ENCODE measurements around the gene PLXNA1. TPM values are rescaled to one million over a fixed set of nuclear protein-coding genes. Genes with fewer than 3 reads are reported as not detected.

Gene PLXNA1
- total and polyA plus RNA-seq, 5 donors from 2014 or later = 0.25 to 12.6 (median 0.36) TPM

- Histone ChIP-seq H3K9me3 (ENCODE audit: control insufficient read depth in 2 of 2, low read length in 2 of 2) (no peaks in the 10 kb centered on the region), H3K27ac (ENCODE audit: insufficient read depth, low read length, poor library complexity, severe bottlenecking) (no peak overlapping the region), H3K4me3 (ENCODE audit: low read depth, low read length) (no peak overlapping the region), H3K36me3 (ENCODE audit: control insufficient read depth, insufficient read depth, low read length) (no peaks in the 10 kb centered on the region), H3K4me1 (ENCODE audit: control insufficient read depth, insufficient read depth, low read length, poor library complexity, severe bottlenecking) (no peaks in the 10 kb centered on the region), H3K27me3 (ENCODE audit: control insufficient read depth, insufficient read depth, low read length) (no peaks in the 10 kb centered on the region)
- Mint-ChIP-seq H3K27ac (no peak overlapping the region), H3K4me3 (no peak overlapping the region), H3K9me3 (no peaks in the 10 kb centered on the region), H3K27me3 (no peaks in the 10 kb centered on the region), H3K36me3 (peaks cover 19% of the 10 kb centered on the region), H3K4me1 (no peaks in the 10 kb centered on the region)
- ATAC-seq (ENCODE audit: low read depth in 2 of 2) = no peak
- DNase-seq = no peak
Measured at GRCh38 chr3:127016043-127016343, 33.1 kb downstream of the PLXNA1 start.

GRCh38 chr3:127016461-127016860 is 33.5 kb downstream of the PLXNA1 start:
- ATAC-seq (ENCODE audit: low read depth in 2 of 2) = no peak
- H3K36me3 Mint-ChIP-seq = peaks cover 23% of the 10 kb centered on the region

GRCh38 chr3:127017229-127017628 is 34.3 kb downstream of the PLXNA1 start:
- H3K9me3 Mint-ChIP-seq = no peaks in the 10 kb centered on the region
- H3K4me3 Mint-ChIP-seq = no peak overlapping the region
- Histone ChIP-seq H3K4me3 (ENCODE audit: low read depth, low read length) (no peak overlapping the region), H3K9me3 (ENCODE audit: control insufficient read depth in 2 of 2, low read length in 2 of 2) (no peaks in the 10 kb centered on the region), H3K4me1 (ENCODE audit: control insufficient read depth, insufficient read depth, low read length, poor library complexity, severe bottlenecking) (no peaks in the 10 kb centered on the region), H3K36me3 (ENCODE audit: control insufficient read depth, insufficient read depth, low read length) (peaks cover 4% of the 10 kb centered on the region), H3K27me3 (ENCODE audit: control insufficient read depth, insufficient read depth, low read length) (no peaks in the 10 kb centered on the region), H3K27ac (ENCODE audit: insufficient read depth, low read length, poor library complexity, severe bottlenecking) (no peak overlapping the region)
- H3K27me3 Mint-ChIP-seq = no peaks in the 10 kb centered on the region
- no peak for ATAC-seq (ENCODE audit: low read depth in 2 of 2)
- H3K27ac Mint-ChIP-seq = peak overlapping the region in 1 of 3 donors; percentile 25
- peaks cover 24% of the 10 kb centered on the region for H3K36me3 Mint-ChIP-seq
- H3K4me1 Mint-ChIP-seq = no peaks in the 10 kb centered on the region
- DNase-seq = no peak

More at GRCh38 chr3:127016461-127016860, 33.5 kb downstream of the PLXNA1 start:
- no peaks in the 10 kb centered on the region for H3K27me3 Mint-ChIP-seq
- H3K4me1 Mint-ChIP-seq = no peaks in the 10 kb centered on the region
- no peaks in the 10 kb centered on the region for H3K9me3 ChIP-seq (ENCODE audit: control insufficient read depth in 2 of 2, low read length in 2 of 2)
- no peak overlapping the region for H3K27ac ChIP-seq (ENCODE audit: insufficient read depth, low read length, poor library complexity, severe bottlenecking)
- no peak overlapping the region for H3K4me3 ChIP-seq (ENCODE audit: low read depth, low read length)
- no peak overlapping the region for H3K4me3 Mint-ChIP-seq
- no peak overlapping the region for H3K27ac Mint-ChIP-seq
- peaks cover 4% of the 10 kb centered on the region for H3K36me3 ChIP-seq (ENCODE audit: control insufficient read depth, insufficient read depth, low read length)
- no peaks in the 10 kb centered on the region for H3K27me3 ChIP-seq (ENCODE audit: control insufficient read depth, insufficient read depth, low read length)
- H3K4me1 ChIP-seq (ENCODE audit: control insufficient read depth, insufficient read depth, low read length, poor library complexity, severe bottlenecking) = no peaks in the 10 kb centered on the region
- DNase-seq = no peak
- no peaks in the 10 kb centered on the region for H3K9me3 Mint-ChIP-seq

GRCh38 chr3:127017781-127018180 is 34.9 kb downstream of the PLXNA1 start:
- no peak overlapping the region for H3K4me3 Mint-ChIP-seq
- H3K4me3 ChIP-seq (ENCODE audit: low read depth, low read length) = no peak overlapping the region
- no peaks in the 10 kb centered on the region for H3K9me3 Mint-ChIP-seq
- no peaks in the 10 kb centered on the region for H3K4me1 Mint-ChIP-seq
- no peak overlapping the region for H3K27ac ChIP-seq (ENCODE audit: insufficient read depth, low read length, poor library complexity, severe bottlenecking)
- H3K9me3 ChIP-seq (ENCODE audit: control insufficient read depth in 2 of 2, low read length in 2 of 2) = no peaks in the 10 kb centered on the region
- DNase-seq (no peak), ATAC-seq (ENCODE audit: low read depth in 2 of 2) (no peak)
- H3K36me3 Mint-ChIP-seq = peaks cover 24% of the 10 kb centered on the region
- peaks cover 7% of the 10 kb centered on the region for H3K36me3 ChIP-seq (ENCODE audit: control insufficient read depth, insufficient read depth, low read length)
- peak overlapping the region in 1 of 3 donors; percentile 25 for H3K27ac Mint-ChIP-seq
- no peaks in the 10 kb centered on the region for H3K27me3 ChIP-seq (ENCODE audit: control insufficient read depth, insufficient read depth, low read length)
- no peaks in the 10 kb centered on the region for H3K27me3 Mint-ChIP-seq
- H3K4me1 ChIP-seq (ENCODE audit: control insufficient read depth, insufficient read depth, low read length, poor library complexity, severe bottlenecking) = no peaks in the 10 kb centered on the region

- peaks cover 7% of the 10 kb centered on the region for H3K36me3 ChIP-seq (ENCODE audit: control insufficient read depth, insufficient read depth, low read length)
Measured at GRCh38 chr3:127018306-127018828, 35.5 kb downstream of the PLXNA1 start.

GRCh38 chr3:127019449-127019848 is 36.5 kb downstream of the PLXNA1 start:
- ATAC-seq (ENCODE audit: low read depth in 2 of 2) (no peak), DNase-seq (no peak)
- Mint-ChIP-seq H3K4me1 (no peaks in the 10 kb centered on the region), H3K36me3 (peaks cover 24% of the 10 kb centered on the region), H3K27ac (peak overlapping the region in 1 of 3 donors; percentile 49), H3K4me3 (no peak overlapping the region), H3K27me3 (no peaks in the 10 kb centered on the region), H3K9me3 (no peaks in the 10 kb centered on the region)
- Histone ChIP-seq H3K4me3 (ENCODE audit: low read depth, low read length) (no peak overlapping the region), H3K4me1 (ENCODE audit: control insufficient read depth, insufficient read depth, low read length, poor library complexity, severe bottlenecking) (no peaks in the 10 kb centered on the region), H3K9me3 (ENCODE audit: control insufficient read depth in 2 of 2, low read length in 2 of 2) (no peaks in the 10 kb centered on the region), H3K27ac (ENCODE audit: insufficient read depth, low read length, poor library complexity, severe bottlenecking) (no peak overlapping the region), H3K36me3 (ENCODE audit: control insufficient read depth, insufficient read depth, low read length) (peaks cover 7% of the 10 kb centered on the region), H3K27me3 (ENCODE audit: control insufficient read depth, insufficient read depth, low read length) (no peaks in the 10 kb centered on the region)

More at GRCh38 chr3:127018306-127018828, 35.5 kb downstream of the PLXNA1 start:
- ATAC-seq (ENCODE audit: low read depth in 2 of 2) (no peak), DNase-seq (no peak)
- H3K9me3 Mint-ChIP-seq = no peaks in the 10 kb centered on the region
- H3K4me3 Mint-ChIP-seq = no peak overlapping the region
- no peak overlapping the region for H3K27ac Mint-ChIP-seq
- no peaks in the 10 kb centered on the region for H3K27me3 Mint-ChIP-seq
- Histone ChIP-seq H3K4me1 (ENCODE audit: control insufficient read depth, insufficient read depth, low read length, poor library complexity, severe bottlenecking) (no peaks in the 10 kb centered on the region), H3K4me3 (ENCODE audit: low read depth, low read length) (no peak overlapping the region), H3K27me3 (ENCODE audit: control insufficient read depth, insufficient read depth, low read length) (no peaks in the 10 kb centered on the region), H3K9me3 (ENCODE audit: control insufficient read depth in 2 of 2, low read length in 2 of 2) (no peaks in the 10 kb centered on the region), H3K27ac (ENCODE audit: insufficient read depth, low read length, poor library complexity, severe bottlenecking) (no peak overlapping the region)
- no peaks in the 10 kb centered on the region for H3K4me1 Mint-ChIP-seq
- peaks cover 24% of the 10 kb centered on the region for H3K36me3 Mint-ChIP-seq

GRCh38 chr3:127020543-127020942 is 37.6 kb downstream of the PLXNA1 start:
- DNase-seq = no peak

GRCh38 chr3:127022849-127023248 is 39.9 kb downstream of the PLXNA1 start:
- no peaks in the 10 kb centered on the region for H3K9me3 Mint-ChIP-seq
- Histone ChIP-seq H3K36me3 (ENCODE audit: control insufficient read depth, insufficient read depth, low read length) (peaks cover 7% of the 10 kb centered on the region), H3K4me1 (ENCODE audit: control insufficient read depth, insufficient read depth, low read length, poor library complexity, severe bottlenecking) (no peaks in the 10 kb centered on the region), H3K4me3 (ENCODE audit: low read depth, low read length) (no peak overlapping the region), H3K27me3 (ENCODE audit: control insufficient read depth, insufficient read depth, low read length) (no peaks in the 10 kb centered on the region), H3K9me3 (ENCODE audit: control insufficient read depth in 2 of 2, low read length in 2 of 2) (no peaks in the 10 kb centered on the region), H3K27ac (ENCODE audit: insufficient read depth, low read length, poor library complexity, severe bottlenecking) (no peak overlapping the region)
- H3K27ac Mint-ChIP-seq = no peak overlapping the region
- ATAC-seq (ENCODE audit: low read depth in 2 of 2) (no peak), DNase-seq (no peak)
- no peaks in the 10 kb centered on the region for H3K27me3 Mint-ChIP-seq
- no peak overlapping the region for H3K4me3 Mint-ChIP-seq
- no peaks in the 10 kb centered on the region for H3K4me1 Mint-ChIP-seq
- peaks cover 17% of the 10 kb centered on the region for H3K36me3 Mint-ChIP-seq

More at GRCh38 chr3:127020543-127020942, 37.6 kb downstream of the PLXNA1 start:
- no peak overlapping the region for H3K27ac Mint-ChIP-seq
- no peaks in the 10 kb centered on the region for H3K27me3 ChIP-seq (ENCODE audit: control insufficient read depth, insufficient read depth, low read length)
- H3K4me3 Mint-ChIP-seq = no peak overlapping the region
- H3K4me1 ChIP-seq (ENCODE audit: control insufficient read depth, insufficient read depth, low read length, poor library complexity, severe bottlenecking) = no peaks in the 10 kb centered on the region
- no peaks in the 10 kb centered on the region for H3K4me1 Mint-ChIP-seq
- no peak for ATAC-seq (ENCODE audit: low read depth in 2 of 2)
- H3K9me3 Mint-ChIP-seq = no peaks in the 10 kb centered on the region
- peaks cover 24% of the 10 kb centered on the region for H3K36me3 Mint-ChIP-seq
- H3K27ac ChIP-seq (ENCODE audit: insufficient read depth, low read length, poor library complexity, severe bottlenecking) = no peak overlapping the region
- H3K4me3 ChIP-seq (ENCODE audit: low read depth, low read length) = no peak overlapping the region
- H3K9me3 ChIP-seq (ENCODE audit: control insufficient read depth in 2 of 2, low read length in 2 of 2) = no peaks in the 10 kb centered on the region
- peaks cover 7% of the 10 kb centered on the region for H3K36me3 ChIP-seq (ENCODE audit: control insufficient read depth, insufficient read depth, low read length)
- no peaks in the 10 kb centered on the region for H3K27me3 Mint-ChIP-seq
